ENCODE data around the gene CEP72. TPM values are rescaled to one million over a fixed set of nuclear protein-coding genes. Genes with fewer than 3 reads are reported as not detected.

The CEP72 gene
- 8.7 to 11.1 TPM (median 10.2 TPM) in 5 replicates for total RNA-seq (2022; extraction: Qiagen RNA extraction)

GRCh38 chr5:611731-612486 is at the start of gene CEP72:
Gene CEP72 (plus strand): TSS chr5:612340. CDS start chr5:612362, 22 bp downstream.

GRCh38 chr5:693271-694041 is 81.3 kb downstream of the CEP72 start, which contains the start of gene TPPP:
Gene TPPP (minus strand): TSS chr5:693352. CDS start chr5:678060, 15,292 bp downstream.

Other genes starting within 250 kb of the CEP72 start
- gene EXOC3, start 169.2 kb upstream of the CEP72 start, total RNA-seq (2022; extraction: Qiagen RNA extraction) = 28.4 to 33.7 TPM (median 32.2 TPM) in 5 replicates
- 2.2 to 2.5 TPM (median 2.2 TPM) in 5 replicates for gene SLC9A3, start 87.9 kb upstream of the CEP72 start, total RNA-seq (2022; extraction: Qiagen RNA extraction)
- gene TPPP, start 81.0 kb downstream of the CEP72 start, total RNA-seq (2022; extraction: Qiagen RNA extraction) = 6.4 to 7.4 TPM (median 7.2 TPM) in 5 replicates
- 1.1 to 1.5 TPM (median 1.3 TPM) in 5 replicates for gene ZDHHC11B, start 172.4 kb downstream of the CEP72 start, total RNA-seq (2022; extraction: Qiagen RNA extraction)
- 14.1 to 16.5 TPM (median 16.0 TPM) in 5 replicates for gene ZDHHC11, start 238.6 kb downstream of the CEP72 start, total RNA-seq (2022; extraction: Qiagen RNA extraction)